Stimulated activated CD4-positive, alpha-beta T cell treated with anti-CD3 and anti-CD28 coated beads, Interleukin-1b, Interleukin-23, amount 100 ng/mL, for 4 hours (primary cell): Measurements from ENCODE around the gene CCDC70.
A peak's percentile ranks its signal among the peaks of the same experiment; 100 is the strongest.
"Not testable (repeated sequence)": the region's sequence is repeated elsewhere in the genome, so short reads cannot be mapped to it uniquely, and the experiment has no call there.

Experiments
- DNase-seq, 2 donors: peaks; one replicate each; pipeline ENCODE4 v3.0.0-alpha.2; 2020; ENCODE audit warnings: low read depth in 2 of 2

The CCDC70 gene

DNA sequence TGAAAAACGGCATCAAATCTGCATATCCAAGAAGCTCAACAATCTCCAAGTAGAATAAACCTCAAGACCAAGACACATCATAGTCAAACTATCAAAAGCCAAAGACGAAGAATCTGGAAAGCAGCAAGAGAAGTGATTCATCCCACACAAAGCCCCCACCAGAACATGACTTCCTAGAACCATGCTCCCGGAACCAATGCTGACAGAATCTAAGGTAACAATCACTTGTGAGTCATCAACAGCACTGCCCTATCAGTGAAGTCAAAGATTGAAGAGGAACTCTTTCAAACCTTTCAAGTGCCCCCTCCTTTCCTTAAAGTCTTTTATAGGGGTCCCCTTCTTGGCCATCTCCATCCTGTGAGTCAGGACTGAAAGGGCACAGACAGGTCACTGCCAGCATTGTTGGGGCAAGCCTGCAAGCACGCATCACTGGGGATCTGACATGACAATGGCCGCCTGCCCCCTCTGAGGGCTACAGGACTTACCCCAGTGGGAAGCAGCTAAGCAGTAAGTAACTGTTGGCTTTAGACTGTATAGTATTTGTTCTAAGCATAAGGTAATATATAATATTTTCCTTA is at the start of gene CCDC70:
Gene CCDC70, plus strand, starts transcription at position 247 of the 578 bp plus-strand sequence. CDS start 3,443 bp downstream, outside the sequence.
- DNase-seq: no peak

DNA sequence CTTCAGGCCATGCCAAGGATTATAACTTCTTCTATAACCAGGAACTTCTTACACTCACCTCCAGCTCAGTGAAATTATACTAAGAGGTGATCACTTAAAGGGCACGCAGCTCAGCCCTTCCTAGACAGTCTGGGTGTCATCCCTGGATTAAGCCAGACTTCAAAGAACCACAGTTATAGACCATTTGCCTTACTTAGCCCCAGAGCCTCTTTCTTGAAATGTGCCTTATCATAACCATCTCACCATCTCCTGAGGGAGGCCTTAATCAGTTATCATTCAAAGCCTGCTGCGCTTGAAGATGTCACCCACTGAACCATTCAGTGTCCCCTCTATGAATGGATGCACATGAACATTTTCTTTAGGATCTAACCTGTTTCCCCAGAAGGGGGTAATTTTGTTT is 47.7 kb upstream of the CCDC70 start:
- no peak for DNase-seq

DNA sequence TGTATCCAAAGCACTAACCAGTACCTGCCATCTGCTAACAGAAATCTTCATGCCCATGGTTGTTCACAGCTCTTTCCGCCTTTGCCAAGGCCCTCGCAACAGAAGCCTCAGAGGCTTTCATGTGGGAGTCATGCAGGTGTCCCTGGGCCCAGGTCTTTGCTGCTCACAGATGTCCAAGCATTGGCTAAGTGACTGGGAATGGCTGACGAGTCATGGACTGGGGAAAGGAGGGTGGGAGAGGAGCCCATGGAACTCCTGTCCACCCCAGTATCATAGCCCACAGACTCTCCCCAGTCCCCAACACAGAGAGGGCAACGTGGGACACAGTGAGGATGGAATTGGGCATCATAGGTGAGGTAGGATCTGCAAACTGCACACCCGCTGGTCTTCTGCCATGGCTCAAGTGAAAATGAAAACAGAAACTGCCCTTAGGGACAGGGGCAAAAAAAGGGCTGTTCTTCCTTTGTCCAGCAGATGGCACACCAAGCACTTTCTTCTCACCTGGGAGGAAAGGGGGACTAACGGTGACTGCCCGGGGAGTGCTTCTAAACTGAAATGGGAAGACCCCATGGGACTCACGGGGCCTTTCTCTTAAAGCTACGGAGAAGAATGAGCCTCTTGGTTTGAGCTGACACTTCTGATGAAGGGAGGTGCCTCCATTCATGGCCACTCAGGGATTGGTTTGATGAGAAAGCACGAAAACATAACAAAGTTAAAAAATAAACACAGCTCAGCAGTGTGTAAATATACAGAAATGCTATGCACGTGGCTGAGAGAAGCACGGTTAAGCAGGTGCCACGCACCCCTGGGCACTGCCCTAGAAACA is 46.7 kb upstream of the CCDC70 start:
- DNase-seq: peak; percentile 44 to 74

DNA sequence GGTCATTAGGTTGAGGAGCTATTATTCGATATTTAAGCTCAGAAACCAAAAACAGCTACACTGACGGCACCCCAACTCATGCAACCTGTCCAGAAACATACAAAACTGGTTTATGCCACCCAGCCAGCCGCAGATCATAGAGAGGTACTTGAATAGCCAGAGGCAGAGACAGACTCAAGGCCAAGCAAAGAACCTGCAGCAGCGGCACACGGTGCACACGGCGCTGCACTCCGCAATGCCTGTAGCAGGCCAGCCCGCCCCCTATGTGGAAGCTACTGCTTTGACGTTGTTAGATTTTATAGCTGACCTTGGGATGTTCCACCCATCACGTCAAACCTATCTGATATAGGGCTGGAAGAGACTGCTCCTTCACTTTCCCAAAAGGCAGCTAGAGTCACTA is 45.9 kb upstream of the CCDC70 start:
- no peak for DNase-seq

DNA sequence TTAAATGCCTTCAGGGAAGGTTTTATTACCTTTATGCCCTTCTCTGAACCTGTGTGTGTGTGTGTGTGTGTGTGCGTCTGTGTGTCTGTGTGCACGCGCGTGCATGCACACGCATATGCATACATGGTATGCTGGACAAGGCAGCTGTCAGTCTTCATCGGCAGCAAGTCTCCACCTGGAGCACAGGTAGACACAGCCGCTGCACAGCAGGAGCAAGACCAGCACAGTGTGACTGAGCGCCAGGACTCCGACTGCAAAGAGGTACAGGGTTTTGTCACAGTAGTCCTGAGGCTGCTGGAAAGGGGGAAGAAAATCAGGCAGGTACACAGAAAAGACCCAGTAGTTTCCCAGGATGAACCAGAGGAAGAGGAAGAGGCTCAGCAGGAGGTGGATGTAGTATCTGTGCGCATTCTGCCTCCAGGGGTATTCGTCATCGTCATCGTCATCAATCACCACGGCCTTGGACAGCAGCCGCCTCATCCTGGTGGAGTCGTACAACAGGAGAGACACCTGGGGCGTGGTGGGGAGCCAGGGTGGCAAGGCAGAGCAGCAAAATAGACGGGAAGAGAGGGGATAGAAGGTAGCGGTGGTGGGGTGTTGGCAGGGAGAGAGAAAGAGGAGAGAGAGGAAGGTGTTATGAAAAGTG is 45.0 kb upstream of the CCDC70 start:
- no peak for DNase-seq

DNA sequence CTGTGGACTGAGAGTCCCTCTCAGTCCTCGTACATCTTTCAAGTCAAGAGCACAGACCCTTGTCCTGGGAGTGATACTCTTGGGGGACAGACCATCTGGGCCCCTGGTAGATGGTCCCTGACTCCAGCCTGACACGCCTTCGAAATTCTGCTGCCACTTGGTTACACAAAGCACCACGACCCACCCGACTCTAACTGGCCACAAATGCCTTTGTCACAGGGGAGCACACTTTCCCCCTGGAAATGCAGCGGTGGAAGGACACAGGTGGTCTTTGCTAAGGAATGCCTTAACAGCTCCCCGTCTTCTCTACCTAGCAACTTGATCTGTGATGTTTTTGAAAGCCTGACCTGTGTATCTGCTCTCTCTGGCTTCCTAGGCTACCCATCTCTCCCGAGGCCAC is 44.1 kb upstream of the CCDC70 start:
- no peak for DNase-seq

DNA sequence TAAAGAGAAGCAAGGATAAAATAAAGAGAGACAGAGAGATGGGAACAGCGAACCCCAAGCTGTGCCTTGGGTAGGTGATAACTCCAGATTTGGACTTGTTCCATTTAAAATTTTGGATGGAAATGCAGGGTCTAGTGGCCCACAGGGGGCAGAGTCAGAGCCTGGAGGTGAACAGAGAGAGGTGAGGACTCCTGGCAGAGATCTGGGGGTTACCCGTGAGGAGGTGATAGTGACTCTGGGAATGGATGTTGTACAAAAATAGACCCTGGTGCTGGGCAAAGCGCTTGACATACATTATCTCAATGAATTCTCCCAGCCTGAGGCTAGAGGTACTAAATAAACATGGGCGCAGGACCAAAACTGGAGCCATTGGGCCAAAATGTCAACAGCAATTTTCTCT is 43.5 kb upstream of the CCDC70 start:
- no peak for DNase-seq

DNA sequence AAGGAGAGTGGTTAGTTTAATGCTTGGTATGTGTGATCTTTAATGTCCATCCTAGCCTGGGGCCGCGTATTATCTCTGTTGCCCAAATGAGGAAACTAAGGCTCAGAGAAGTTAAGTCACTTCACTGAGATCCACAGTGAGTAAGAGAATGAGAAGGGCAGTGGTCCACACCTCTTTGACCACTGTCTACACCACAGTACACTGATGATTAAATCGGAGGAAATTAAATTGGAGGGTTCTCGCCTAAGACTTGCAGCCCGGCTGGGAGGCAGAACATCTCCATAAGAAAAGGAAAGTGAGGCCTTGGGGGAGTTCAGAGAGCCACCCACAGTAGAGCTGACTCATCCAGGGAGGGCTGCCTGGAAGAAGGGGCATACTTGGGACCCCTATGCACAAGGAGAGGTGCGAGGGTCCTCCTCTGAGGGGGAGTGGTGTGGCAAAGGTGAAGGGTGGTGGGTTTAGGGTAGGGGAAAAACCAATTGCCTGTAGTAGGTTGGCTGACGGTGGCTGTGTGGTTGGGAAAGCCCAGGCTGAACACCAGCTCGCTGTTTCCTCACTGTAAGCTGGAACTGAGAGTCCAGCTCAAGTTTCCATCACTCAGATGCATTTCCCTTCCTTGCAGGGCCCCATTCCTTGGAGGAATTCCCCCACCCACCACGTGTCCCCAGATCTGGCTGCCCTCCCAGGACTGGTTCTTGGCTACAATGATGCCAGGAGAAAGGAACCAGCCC is 42.8 kb upstream of the CCDC70 start:
- DNase-seq: peak in 1 of 2 donors; percentile 57

DNA sequence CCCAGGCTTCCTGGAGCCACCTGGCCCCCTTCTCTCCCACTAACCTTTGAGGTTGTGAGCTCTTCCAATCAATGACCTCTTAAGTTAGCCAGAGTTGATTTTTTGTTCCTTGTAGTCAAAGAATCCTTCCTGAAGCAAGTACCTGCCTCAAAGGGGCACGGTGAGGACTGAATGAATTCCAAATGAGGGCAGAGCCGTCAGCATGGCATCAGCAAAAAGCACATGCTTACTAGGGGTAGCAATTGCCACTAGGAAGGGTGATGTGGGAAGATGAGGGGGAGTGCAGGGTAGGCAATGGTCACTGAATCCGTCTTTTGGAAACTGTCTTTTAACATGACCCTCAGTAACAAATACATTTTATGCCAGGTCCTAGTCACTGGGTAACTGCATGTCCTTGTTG is 42.2 kb upstream of the CCDC70 start:
- DNase-seq: no peak

DNA sequence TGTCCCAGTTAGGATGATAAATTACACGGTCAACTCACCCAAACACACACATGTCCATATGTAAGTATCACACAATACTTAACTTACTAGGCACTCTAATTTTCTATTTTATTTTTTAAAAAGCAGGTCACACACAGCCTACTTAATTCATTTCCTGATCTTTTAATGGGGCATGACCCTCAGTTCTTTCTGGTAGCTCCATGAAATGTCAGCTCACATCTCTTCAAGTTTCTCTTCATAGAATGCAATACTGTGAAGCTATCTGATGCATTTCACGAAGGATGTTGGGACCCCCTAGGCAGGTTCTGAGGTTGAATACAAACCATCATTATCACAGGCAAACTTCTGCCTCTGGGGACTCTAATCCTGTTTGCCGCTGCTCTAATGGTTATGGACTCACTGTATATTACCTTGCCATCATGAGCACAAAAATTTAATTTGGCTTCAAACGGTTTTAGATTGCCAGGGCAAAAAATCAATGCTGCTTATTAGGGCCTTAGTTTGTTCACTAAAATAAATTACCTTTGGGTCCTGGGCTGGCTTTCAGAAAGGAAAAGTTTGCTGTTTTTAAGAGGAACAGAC is 41.7 kb upstream of the CCDC70 start:
- DNase-seq: no peak

DNA sequence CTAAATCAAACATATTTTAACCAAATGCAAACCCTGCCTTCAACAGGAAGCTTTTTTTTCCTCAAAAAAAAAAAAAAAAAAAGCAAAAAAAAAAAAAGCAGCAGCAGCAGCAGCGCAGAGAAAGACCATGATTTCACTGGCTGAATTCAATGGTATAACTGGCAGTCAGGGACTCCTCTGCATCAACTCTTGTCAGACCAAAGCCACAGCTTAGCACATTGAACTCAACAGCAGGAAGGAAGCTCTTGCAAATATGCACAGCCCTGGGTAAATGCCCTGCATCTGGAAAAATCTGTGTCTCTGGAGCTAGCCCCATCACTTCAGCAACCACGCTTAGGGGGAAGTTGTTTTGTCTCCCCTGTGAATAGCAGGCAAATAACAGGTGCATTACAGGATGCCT is 40.2 kb upstream of the CCDC70 start:
- DNase-seq: no peak

DNA sequence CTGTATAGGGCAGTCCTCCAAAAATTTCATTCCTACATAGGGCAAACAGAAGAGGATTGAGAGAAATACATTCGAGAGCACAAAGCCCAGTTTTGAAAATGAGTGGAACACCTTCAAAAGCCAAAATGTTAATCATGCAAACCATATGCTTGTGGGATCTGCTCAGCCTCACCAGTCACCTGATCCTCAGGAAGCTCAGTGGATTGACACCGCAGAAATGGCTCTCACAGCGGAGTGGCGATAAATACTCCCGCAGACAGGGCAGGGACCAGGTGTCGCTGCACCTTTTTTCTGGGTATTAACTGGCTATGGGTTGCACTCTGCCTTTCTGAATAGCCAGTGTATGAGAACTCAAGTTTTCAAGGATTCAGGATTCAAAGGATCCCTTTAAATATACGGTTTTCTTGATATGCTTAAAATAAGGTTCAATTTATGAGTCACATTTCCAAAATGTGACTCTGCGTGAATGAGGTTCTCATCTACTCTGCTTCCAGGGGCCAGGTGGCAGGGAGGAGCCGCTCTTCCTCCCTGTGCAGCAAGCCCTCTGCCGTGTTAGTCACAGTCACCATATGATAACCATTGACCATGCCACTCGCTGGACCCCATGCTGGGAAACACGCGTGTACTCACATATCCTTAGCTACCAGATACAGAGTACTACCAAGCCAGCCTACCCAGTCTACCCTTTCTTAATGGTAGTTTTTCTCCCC is 39.5 kb upstream of the CCDC70 start:
- no peak for DNase-seq

DNA sequence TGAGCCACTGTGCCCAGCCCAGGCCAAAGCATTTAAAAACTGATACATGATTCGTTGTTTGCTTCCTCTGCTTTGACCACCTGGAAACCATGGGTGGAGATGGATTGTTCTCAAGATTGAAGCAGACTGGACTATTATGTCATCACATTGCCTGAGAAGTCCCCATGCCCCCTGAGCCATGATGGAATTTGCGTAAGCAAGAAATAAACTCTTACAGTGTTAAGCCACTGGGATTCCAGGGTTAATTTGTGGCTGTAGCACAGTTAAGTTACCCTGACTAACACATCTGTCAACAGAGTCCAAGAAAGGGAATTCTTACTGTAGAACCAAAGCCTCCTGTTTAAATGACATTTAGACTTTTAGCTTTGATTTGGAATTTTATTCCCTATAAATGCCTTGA is 38.4 kb upstream of the CCDC70 start:
- no peak for DNase-seq

DNA sequence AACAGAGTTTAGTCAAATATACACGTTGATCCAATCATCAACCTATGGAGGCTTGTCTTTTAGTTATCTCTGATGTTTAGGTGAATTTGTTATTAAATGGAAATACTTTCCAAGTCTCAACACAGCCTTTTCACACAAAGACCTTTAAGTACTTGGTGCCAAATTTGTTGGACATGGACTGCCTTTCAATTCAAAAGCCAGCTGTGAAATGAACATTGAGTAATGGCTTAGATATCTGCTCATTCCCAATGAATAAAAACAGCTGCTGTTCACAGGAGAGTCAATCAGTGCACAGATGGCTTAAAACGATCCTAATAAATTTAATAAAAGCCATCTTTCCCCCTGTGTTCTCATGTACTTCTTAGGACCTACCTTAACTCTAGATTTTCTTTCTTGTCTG is 37.9 kb upstream of the CCDC70 start:
- DNase-seq: no peak

DNA sequence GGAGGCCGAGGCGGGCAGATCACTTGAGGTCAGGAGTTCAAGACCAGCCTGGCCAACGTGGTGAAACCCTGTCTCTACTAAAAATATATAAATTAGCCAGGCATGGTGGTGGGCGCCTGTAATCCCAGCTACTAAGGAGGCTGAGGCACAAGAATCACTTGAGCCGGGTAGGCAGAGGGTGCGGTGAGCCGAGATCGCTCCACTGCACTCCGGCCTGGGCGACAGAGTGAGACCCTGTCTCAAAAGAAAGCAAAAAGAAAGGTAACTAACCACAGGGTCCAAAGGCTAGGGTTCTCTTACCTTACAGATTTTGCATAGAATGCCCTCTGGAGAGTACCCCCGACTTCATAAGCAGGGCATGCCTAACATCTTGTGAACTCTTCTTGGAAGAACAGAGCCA is 37.1 kb upstream of the CCDC70 start:
- DNase-seq: not testable (repeated sequence)

DNA sequence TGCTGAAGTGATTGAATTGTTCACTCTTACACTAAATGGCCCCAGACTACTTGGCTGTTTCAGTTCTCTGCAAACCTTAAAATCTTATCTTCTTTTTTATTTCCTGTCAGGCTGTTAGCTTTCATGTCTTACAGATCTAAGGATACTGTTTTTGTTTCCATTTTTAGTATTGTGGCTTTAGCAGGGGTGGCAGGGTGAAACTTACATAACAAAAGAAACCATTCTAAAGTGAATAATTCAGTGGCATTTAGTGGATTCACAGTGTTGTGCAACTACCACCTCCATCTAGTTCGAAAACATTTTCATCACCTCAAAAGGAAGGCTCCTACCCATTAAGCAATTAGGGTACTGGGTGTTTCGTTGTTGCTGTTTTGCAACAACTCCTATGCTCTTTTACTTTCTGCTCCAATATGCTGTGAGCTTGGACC is 36.6 kb upstream of the CCDC70 start:
- no peak for DNase-seq

DNA sequence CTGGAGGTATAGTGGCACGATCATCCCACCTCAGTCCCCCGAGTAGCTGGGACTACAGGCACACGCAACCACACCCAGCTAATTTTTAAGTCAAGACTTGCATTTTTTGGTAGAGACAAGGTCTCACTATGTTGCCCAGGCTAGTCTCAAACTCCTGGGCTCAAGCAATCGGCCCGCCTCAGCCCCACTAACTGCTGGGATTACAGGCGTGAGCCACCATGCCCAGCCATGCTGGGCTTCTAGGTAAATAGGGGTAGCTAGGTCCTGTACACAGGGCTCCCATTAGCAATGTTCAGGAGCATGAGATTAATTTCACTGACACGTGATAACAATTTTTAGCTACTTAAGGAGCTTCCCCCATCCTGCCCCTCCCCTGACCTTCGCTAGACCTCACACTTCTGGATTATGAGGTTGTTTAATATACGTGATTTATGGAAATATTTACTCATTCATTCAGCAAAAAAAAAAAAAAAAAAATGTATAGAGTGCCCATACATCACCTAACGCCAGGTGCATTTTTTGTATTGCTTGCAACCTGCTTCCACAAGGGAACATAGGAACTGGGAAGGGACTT is 36.0 kb upstream of the CCDC70 start:
- no peak for DNase-seq

DNA sequence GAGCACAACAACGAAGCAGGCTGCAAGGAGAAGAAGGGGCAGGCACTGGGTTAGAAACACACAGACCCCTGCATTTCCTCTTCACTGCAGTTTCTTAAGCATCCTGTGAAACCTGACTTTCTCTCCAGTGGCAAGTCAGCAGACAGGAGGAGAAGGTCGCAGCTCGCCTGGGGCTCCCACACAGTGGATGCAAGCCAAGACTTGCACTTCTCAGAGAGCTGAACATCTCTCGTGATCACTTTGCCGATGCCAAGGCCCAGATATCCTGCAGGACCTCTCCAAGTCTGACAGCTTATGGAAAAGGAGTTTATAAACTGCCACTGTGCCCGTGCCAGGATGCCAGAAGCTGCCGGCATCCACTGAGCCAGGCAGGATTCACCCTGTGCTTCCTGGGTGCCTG is 35.2 kb upstream of the CCDC70 start:
- no peak for DNase-seq

DNA sequence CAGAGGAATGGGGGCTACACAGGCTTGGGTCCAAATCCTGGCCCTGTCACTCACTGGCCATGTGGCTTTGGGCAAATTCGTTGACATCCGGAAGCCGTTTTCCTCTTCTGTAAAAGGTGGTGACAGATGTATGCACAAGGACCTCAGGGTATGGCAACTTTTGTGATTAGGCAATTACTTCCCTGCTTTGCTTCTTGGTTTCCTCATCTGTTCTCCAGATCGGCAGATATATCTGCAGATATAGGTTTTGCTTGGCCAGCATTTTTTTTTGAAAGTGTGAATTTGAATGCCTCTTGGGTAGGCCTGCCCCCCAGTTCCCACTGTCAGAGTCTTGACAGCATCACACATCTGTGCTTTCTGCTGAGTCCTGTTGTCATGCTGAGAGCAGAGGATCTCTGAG is 34.5 kb upstream of the CCDC70 start:
- no peak for DNase-seq

DNA sequence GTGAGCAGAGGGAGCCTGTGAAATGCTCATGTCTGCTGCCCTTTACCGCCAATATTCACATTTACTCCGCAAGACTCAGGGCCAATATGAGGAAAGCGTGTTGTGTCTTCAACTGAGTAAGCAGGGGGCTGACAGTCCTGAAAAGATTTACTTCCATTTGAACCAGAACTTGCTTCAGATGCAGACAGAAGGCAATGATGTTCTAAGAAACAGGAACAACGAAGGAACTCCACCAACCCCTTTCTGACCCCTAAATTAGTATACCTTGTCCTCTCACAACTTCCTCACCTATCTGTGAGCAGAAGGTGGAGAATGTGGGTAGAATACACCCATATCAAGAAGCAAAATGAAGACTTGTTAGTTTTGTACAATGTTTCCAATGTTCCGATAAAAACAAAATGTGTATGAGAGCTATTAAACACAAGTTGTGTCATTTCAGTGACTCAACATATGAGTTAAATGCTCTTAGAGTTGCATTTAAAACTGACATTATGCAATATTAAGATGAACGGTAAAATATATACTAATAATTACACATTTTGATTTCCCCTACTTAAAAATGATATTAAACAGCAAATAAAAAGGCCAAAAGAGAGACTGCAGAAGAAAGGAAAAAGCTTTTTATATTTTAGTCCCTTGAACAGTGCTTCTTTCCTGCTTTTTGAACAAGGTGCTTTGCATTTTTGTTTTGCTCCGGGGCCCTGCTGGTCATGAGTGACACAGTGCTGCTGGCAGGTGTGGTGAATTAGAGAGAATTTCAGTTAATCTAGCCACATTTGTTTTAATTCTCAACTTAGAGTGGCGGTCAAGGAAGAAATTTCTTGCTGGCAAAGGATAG is 32.8 kb upstream of the CCDC70 start:
- DNase-seq: no peak
